Measurements from ENCODE around the gene RELCH.

GRCh38 chr18:62214790-62215189, 27.7 kb downstream of the RELCH start:
- no peak for TF ChIP-seq POLR2A (IDR thresholded peaks at IDR 0.05)
- no peak for TF ChIP-seq POLR2AphosphoS5 (IDR thresholded peaks at IDR 0.05)
- no peak for TF ChIP-seq CTCF (IDR thresholded peaks at IDR 0.05)

All from stomach (tissue), 4 donors.